ENCODE measurements around the gene KCNQ2. TPM values are rescaled to one million over a fixed set of nuclear protein-coding genes. Genes with fewer than 3 reads are reported as not detected.
A peak's percentile ranks its signal among the peaks of the same experiment; 100 is the strongest.

KCNQ2 gene
- total RNA-seq, 1 experiment from 2014 or later = not detected

DNA sequence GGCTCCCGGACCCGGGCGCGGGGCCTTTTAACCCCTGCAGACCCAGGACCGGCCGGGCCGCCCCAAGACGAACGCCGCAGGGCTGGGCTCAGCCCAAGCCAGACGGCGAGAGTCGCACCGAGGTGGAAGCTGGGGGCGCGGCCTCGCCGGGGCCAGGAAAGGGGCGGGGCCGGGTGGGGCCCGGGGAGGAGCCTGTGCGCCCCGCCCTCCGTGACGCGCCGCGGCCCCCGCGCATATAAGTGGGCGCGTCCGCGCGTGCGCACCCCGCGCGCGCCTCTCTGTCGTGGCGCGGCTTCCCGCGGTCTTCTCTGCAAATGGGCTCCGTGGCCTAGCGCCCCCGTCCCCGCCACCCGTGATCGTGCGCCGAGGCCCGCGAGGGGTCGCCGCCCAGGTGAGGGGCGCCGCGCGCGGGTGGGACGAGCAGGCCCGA, 48.1 kb upstream of the KCNQ2 start, which contains the start of gene PPDPF:
TSS of gene PPDPF (plus strand) at position 262 of the 430 bp plus-strand sequence. CDS start 544 bp downstream, outside the sequence.
- ChIA-PET CTCF (interaction anchor here (0.6 to 1.3 kb wide), 4 partner anchors 13 to 79 kb away, joined by 3 to 9 read pairs (median 5); no protein-coding TSS in a partner anchor), POLR2A (ENCODE audit: unreplicated experiment) (interaction anchor here (0.6 to 1.1 kb wide), 8 partner anchors 17 to 576 kb away, joined by 3 to 16 read pairs (median 5); partner anchors contain the start of gene PTK6)
- intact Hi-C loops (cut with micrococcal nuclease; ENCODE audit: unreplicated experiment) = loop anchor here (2.0 kb wide), 1 partner anchor 32 kb away; no protein-coding TSS in a partner anchor
- H4K20me1 ChIP-seq (ENCODE audit: insufficient read depth) = no peaks in the 10 kb centered on the region; the same call in 1 of the 2 replicates
- H3K79me2 ChIP-seq (ENCODE audit: low read depth) = peaks cover 7% of the 10 kb centered on the region
- H3K4me3 ChIP-seq = peak within 1 kb of the TSS; percentile 99
- H3K9me3 ChIP-seq (ENCODE audit: insufficient read depth, low read depth) = peaks cover 11% of the 10 kb centered on the region
- H3K9me2 ChIP-seq (ENCODE audit: insufficient read depth) = no peaks in the 10 kb centered on the region
- peaks cover 34% of the 10 kb centered on the region; the same call in 1 of the 2 replicates for H3F3A ChIP-seq (ENCODE audit: insufficient read depth, low read depth)
- H3K4me1 ChIP-seq (replicated peaks; ENCODE audit: insufficient read depth) = peaks cover 7% of the 10 kb centered on the region; the same call in 1 of the 2 replicates
- H3K27ac ChIP-seq = no peak within 1 kb of the TSS
- no TSS peak for BruUV-seq (replicated peaks)
- H2AFZ ChIP-seq = peak within 1 kb of the TSS; percentile 97
- H3K27me3 ChIP-seq (ENCODE audit: insufficient read depth, low read depth) = no peaks in the 10 kb centered on the region
- TF ChIP-seq, protein P1, sequence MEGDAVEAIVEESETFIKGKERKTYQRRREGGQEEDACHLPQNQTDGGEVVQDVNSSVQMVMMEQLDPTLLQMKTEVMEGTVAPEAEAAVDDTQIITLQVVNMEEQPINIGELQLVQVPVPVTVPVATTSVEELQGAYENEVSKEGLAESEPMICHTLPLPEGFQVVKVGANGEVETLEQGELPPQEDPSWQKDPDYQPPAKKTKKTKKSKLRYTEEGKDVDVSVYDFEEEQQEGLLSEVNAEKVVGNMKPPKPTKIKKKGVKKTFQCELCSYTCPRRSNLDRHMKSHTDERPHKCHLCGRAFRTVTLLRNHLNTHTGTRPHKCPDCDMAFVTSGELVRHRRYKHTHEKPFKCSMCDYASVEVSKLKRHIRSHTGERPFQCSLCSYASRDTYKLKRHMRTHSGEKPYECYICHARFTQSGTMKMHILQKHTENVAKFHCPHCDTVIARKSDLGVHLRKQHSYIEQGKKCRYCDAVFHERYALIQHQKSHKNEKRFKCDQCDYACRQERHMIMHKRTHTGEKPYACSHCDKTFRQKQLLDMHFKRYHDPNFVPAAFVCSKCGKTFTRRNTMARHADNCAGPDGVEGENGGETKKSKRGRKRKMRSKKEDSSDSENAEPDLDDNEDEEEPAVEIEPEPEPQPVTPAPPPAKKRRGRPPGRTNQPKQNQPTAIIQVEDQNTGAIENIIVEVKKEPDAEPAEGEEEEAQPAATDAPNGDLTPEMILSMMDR (conservative IDR thresholded peaks at IDR 0.05) = no peak
- no peak for TF ChIP-seq EZH2 (IDR thresholded peaks at IDR 0.05; ENCODE audit: low read depth)
- H3K36me3 ChIP-seq (ENCODE audit: low read depth) = peaks cover 18% of the 10 kb centered on the region
- peak within 1 kb of the TSS; percentile 100 for H3K4me2 ChIP-seq
- DNase-seq = peak in 1 of 2 experiments; percentile 83

DNA sequence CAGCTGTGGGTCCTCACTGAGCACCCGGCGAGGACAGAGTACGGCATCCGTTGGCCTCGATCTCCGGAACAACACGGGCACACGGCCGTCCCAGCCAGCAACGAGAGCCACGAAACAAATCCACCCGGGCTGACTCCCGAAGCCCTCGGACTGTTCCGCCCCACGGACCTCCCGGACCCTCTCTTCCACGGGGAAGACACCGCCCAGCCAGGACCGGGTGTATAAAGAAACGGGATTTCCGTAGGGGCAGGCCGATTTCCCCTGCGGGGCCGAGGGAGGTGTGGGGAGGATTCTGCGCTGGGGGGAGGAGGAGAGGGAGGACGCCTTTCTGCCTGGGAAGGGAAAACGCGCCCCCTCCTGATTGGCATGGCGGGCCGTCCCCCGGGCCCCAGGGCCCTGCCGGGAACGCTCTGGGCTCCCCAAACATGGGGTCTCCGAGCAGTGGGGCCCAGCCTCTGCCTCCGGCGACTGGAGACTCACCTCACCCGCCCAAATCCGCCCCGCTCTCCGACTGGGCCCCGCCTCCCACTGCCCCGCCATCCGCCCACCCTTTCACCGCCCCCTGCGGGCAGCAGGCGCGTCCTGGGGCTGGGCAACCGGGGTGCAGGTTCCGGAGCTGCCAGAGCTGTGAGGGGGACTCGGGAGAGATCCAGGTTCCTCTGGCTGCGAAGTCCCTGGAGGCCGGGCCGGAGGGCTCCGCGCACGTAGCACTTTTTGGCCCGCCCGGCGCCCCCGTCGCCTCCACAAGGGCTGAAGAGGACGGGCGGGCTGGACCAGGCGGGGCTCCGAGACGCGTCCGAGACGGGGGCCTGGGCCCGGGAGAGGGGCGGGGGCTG, 47.4 kb upstream of the KCNQ2 start:
- Histone ChIP-seq H4K20me1 (ENCODE audit: insufficient read depth) (no peaks in the 10 kb centered on the region; the same call in 1 of the 2 replicates), H3F3A (ENCODE audit: insufficient read depth, low read depth) (peaks cover 28% of the 10 kb centered on the region; the same call in 1 of the 2 replicates), H3K27ac (no peak overlapping the region), H3K27me3 (ENCODE audit: insufficient read depth, low read depth) (no peaks in the 10 kb centered on the region), H3K4me2 (peak overlapping the region; percentile 100), H3K9me2 (ENCODE audit: insufficient read depth) (no peaks in the 10 kb centered on the region), H3K9me3 (ENCODE audit: insufficient read depth, low read depth) (peaks cover 11% of the 10 kb centered on the region), H3K4me3 (peak overlapping the region; percentile 99), H3K4me1 (replicated peaks; ENCODE audit: insufficient read depth) (peaks cover 7% of the 10 kb centered on the region; the same call in 1 of the 2 replicates), H3K36me3 (ENCODE audit: low read depth) (peaks cover 18% of the 10 kb centered on the region), H3K79me2 (ENCODE audit: low read depth) (peaks cover 7% of the 10 kb centered on the region), H2AFZ (peak overlapping the region; percentile 97)
- peak; percentile 37 to 77 for DNase-seq
- ChIA-PET CTCF (interaction anchor here (0.6 kb wide), 2 partner anchors 13 to 33 kb away, joined by 6 to 9 read pairs; no protein-coding TSS in a partner anchor), POLR2A (ENCODE audit: unreplicated experiment) (interaction anchor here (0.6 to 0.7 kb wide), 7 partner anchors 21 to 575 kb away, joined by 3 to 16 read pairs (median 6); no protein-coding TSS in a partner anchor)
- TSS peak; percentile 43 for BruUV-seq (replicated peaks)
- no peak for TF ChIP-seq EZH2 (IDR thresholded peaks at IDR 0.05; ENCODE audit: low read depth)
- TF ChIP-seq, protein P1 (conservative IDR thresholded peaks at IDR 0.05) = no peak; the same call in 1 of the 2 replicates
- intact Hi-C loops (cut with micrococcal nuclease; ENCODE audit: unreplicated experiment) = loop anchor here (2.0 kb wide), 1 partner anchor 33 kb away; no protein-coding TSS in a partner anchor

DNA sequence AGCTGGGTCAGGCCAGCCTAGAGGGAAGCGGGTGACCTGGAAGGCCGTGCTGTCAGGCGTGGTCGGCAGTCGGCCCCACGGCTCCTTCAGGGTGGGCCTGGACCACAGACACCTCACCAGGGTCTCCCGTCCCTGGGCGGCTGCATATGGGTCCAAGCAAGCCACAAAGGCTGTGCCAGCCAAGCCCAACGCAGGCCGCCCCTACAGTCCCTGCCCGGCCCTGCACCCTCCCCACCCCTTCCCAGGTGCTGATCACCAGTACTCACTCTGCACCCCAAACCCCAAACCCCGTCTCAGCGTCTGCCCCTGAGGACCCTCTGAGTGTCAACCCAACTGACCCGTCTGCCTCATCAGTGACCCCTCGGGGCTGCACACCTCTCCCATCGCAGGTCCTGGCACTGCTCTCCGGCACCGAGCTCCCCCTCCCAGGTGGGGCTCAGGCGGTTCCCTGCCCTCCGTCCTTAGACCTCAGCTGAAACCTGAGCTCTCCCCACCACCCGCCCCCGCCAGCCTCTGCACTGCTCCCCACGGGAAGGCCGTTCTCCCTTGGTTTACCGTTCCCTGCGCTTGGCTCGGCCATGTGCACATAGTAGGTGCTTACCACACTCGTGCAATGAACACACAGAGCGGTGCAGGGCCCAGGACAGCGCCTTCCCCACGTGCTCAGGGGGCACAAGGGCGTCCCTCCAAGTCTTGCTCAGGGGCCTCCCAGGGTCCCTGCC, 46.7 kb upstream of the KCNQ2 start:
- peaks cover 18% of the 10 kb centered on the region for H3K36me3 ChIP-seq (ENCODE audit: low read depth)
- peaks cover 11% of the 10 kb centered on the region for H3K9me3 ChIP-seq (ENCODE audit: insufficient read depth, low read depth)
- no peak overlapping the region for H3K4me3 ChIP-seq
- ChIA-PET POLR2A (ENCODE audit: unreplicated experiment) (no interaction called here), CTCF (interaction anchor here (0.7 kb wide), 1 partner anchor 55 kb away, joined by 4 read pairs; no protein-coding TSS in a partner anchor)
- H3K9me2 ChIP-seq (ENCODE audit: insufficient read depth) = no peaks in the 10 kb centered on the region
- no peak overlapping the region for H2AFZ ChIP-seq
- intact Hi-C loops (cut with micrococcal nuclease; ENCODE audit: unreplicated experiment) = no loop called here
- H3K79me2 ChIP-seq (ENCODE audit: low read depth) = peaks cover 7% of the 10 kb centered on the region
- H3K4me1 ChIP-seq (replicated peaks; ENCODE audit: insufficient read depth) = peaks cover 7% of the 10 kb centered on the region; the same call in 1 of the 2 replicates
- DNase-seq = no peak
- peak overlapping the region; percentile 100; the same call in 1 of the 2 replicates for H3K4me2 ChIP-seq
- TF ChIP-seq EZH2 (IDR thresholded peaks at IDR 0.05; ENCODE audit: low read depth) = no peak
- TF ChIP-seq, protein P1 (conservative IDR thresholded peaks at IDR 0.05) = no peak
- peaks cover 5% of the 10 kb centered on the region for H3K27me3 ChIP-seq (ENCODE audit: insufficient read depth, low read depth)
- no peaks in the 10 kb centered on the region for H4K20me1 ChIP-seq (ENCODE audit: insufficient read depth)
- H3F3A ChIP-seq (ENCODE audit: insufficient read depth, low read depth) = peaks cover 20% of the 10 kb centered on the region; the same call in 1 of the 2 replicates
- no TSS peak for BruUV-seq (replicated peaks)
- H3K27ac ChIP-seq = no peak overlapping the region
